OCI-LY7 (cell line): ENCODE results near the gene BRD1. TPM values are rescaled to one million over a fixed set of nuclear protein-coding genes. Genes with fewer than 3 reads are reported as not detected.

Experiments
- BruUV-seq: library from RNA; stranded (reverse); fragments of 400-500 nt; replicated peaks from 2 replicates; lab custom pipeline; 2021; lab: Mats Ljungman, UMichigan
- CTCF ChIA-PET: fragments of 300-600 bp; sonication (Branson Sonifier 250); formaldehyde crosslinking; loops from one replicate; lab custom pipeline; 2022; ENCODE audit warnings: antibody characterized with exemption; ENCODE audit not compliant: unreplicated experiment; lab: Charles Lee
- POLR2A ChIA-PET: fragments of 300-600 bp; sonication (Branson Sonifier 250); formaldehyde crosslinking; loops from one replicate; lab custom pipeline; 2022; ENCODE audit warnings: antibody characterized with exemption; lab: Charles Lee
- DNase-seq: peaks from one replicate; pipeline ENCODE4 v3.0.0-alpha.2; 2015; ENCODE audit warnings: low spot score
- H2AFZ ChIP-seq: fragments of 200-600 bp; sonication (generic), shearing (Covaris generic); 2 replicates; pipeline ENCODE4 v1.6.1; 2014; ENCODE audit warnings: mild to moderate bottlenecking, antibody characterized with exemption, low read length, moderate library complexity
- H3K27ac ChIP-seq: fragments of 200-600 bp; sonication (generic); 2 replicates; pipeline ENCODE4 v1.5.1; 2014; ENCODE audit warnings: mixed run types, low read depth, mild to moderate bottlenecking, moderate library complexity, low read length, inconsistent platforms; ENCODE audit not compliant: poor library complexity, severe bottlenecking
- H3K36me3 ChIP-seq: fragments of 200-600 bp; sonication (generic); 2 replicates; pipeline ENCODE4 v1.6.1; 2014; ENCODE audit warnings: mild to moderate bottlenecking, antibody characterized with exemption, low read length, moderate library complexity, mixed read lengths; ENCODE audit not compliant: insufficient read depth
- H3K4me1 ChIP-seq: fragments of 200-600 bp; sonication (generic); 2 replicates; pipeline ENCODE4 v1.5.1; 2014; ENCODE audit warnings: mild to moderate bottlenecking, low read length; ENCODE audit not compliant: insufficient read depth, poor library complexity, severe bottlenecking
- H3K4me2 ChIP-seq: fragments of 200-600 bp; sonication (generic); 2 replicates; pipeline ENCODE4 v1.6.1; 2014; ENCODE audit warnings: mild to moderate bottlenecking, low read length
- H3K4me3 ChIP-seq: fragments of 200-600 bp; sonication (generic); 2 replicates; pipeline ENCODE4 v1.5.1; 2014; ENCODE audit warnings: mild to moderate bottlenecking, low read depth, low read length; ENCODE audit not compliant: poor library complexity, severe bottlenecking
- H3K79me2 ChIP-seq: fragments of 200-600 bp; sonication (generic); 2 replicates; pipeline ENCODE4 v1.6.1; 2016; ENCODE audit warnings: low read depth, mild to moderate bottlenecking, low read length, moderate library complexity, mixed read lengths; ENCODE audit not compliant: insufficient read depth
- H3K9me2 ChIP-seq: fragments of 200-600 bp; sonication (generic); 2 replicates; pipeline ENCODE4 v1.6.1; 2016; ENCODE audit warnings: mild to moderate bottlenecking, low read length, mixed read lengths; ENCODE audit not compliant: insufficient read depth
- H3K9me3 ChIP-seq: fragments of 200-600 bp; sonication (generic); 2 replicates; pipeline ENCODE4 v1.6.1; 2014; ENCODE audit warnings: mild to moderate bottlenecking, mixed run types, low read length, mixed read lengths
- H4K20me1 ChIP-seq: fragments of 200-600 bp; sonication (generic); 2 replicates; pipeline ENCODE4 v1.6.1; 2014; ENCODE audit warnings: mild to moderate bottlenecking, antibody characterized with exemption, low read length, moderate library complexity, mixed read lengths; ENCODE audit not compliant: insufficient read depth
- CTCF ChIP-seq: fragments of 200-600 bp; sonication (generic); conservative IDR thresholded peaks from 2 replicates; pipeline ENCODE4 v1.5.1; 2014; ENCODE audit warnings: mild to moderate bottlenecking, antibody characterized with exemption, low read length, moderate library complexity, mixed read lengths
- EZH2phosphoT487 ChIP-seq: fragments of 200-600 bp; sonication (generic); IDR thresholded peaks from 2 replicates; pipeline ENCODE4 v1.6.1; 2018; ENCODE audit warnings: low read depth, borderline replicate concordance, mild to moderate bottlenecking, mixed run types, antibody characterized with exemption, low read length, moderate library complexity, mixed read lengths
- intact Hi-C: fragments of 100-400 bp; cut with micrococcal nuclease; formaldehyde crosslinking; loops from one replicate; pipeline ENCODE4 v1.10.0; 2022; ENCODE audit not compliant: unreplicated experiment
- total RNA-seq, 2 experiments: library from RNA; depleted of rRNA in 1 of 2; stranded (reverse); fragments of >200 nt in 1 of 2; shearing (Covaris generic) in 1 of 2; gene quantifications; 2 replicates each; pipeline ENCODE4 v1.2.3, GENCODE V29; 2014 to 2022

Gene BRD1
- total RNA-seq, 2 experiments from 2014 or later, result 38.1 to 46.6 TPM

- no peaks in the 10 kb centered on the region for H3K79me2 ChIP-seq
- no TSS peak for BruUV-seq
- H3K4me3 ChIP-seq, result no peak overlapping the region
- DNase-seq, result no peak
- CTCF ChIA-PET, result no interaction called here
- H3K4me1 ChIP-seq, result no peaks in the 10 kb centered on the region
- H3K36me3 ChIP-seq, result no peaks in the 10 kb centered on the region
- intact Hi-C loops, result no loop called here
- TF ChIP-seq CTCF (no peak), EZH2phosphoT487 (no peak)
- no peak overlapping the region for H2AFZ ChIP-seq
- H4K20me1 ChIP-seq, result no peaks in the 10 kb centered on the region
- POLR2A ChIA-PET, result no interaction called here
- H3K4me2 ChIP-seq, result no peak overlapping the region
- H3K9me3 ChIP-seq, result 0 out of 2 replicates have a peak, but pooled peaks cover 10% of the 10 kb centered on the region
- H3K27ac ChIP-seq, result no peak overlapping the region
- H3K9me2 ChIP-seq, result no peaks in the 10 kb centered on the region
Observed at GRCh38 chr22:49735901-49736421, 91.7 kb downstream of the BRD1 start.

GRCh38 chr22:49735411-49735900 is 92.2 kb downstream of the BRD1 start:
- Histone ChIP-seq H3K27ac (no peak overlapping the region), H3K79me2 (no peaks in the 10 kb centered on the region), H3K4me3 (no peak overlapping the region), H3K36me3 (no peaks in the 10 kb centered on the region), H3K4me1 (no peaks in the 10 kb centered on the region), H3K4me2 (no peak overlapping the region), H4K20me1 (no peaks in the 10 kb centered on the region), H3K9me3 (0 out of 2 replicates have a peak, but pooled peaks cover 5% of the 10 kb centered on the region), H3K9me2 (no peaks in the 10 kb centered on the region), H2AFZ (no peak overlapping the region)
- ChIA-PET CTCF (no interaction called here), POLR2A (no interaction called here)
- TF ChIP-seq CTCF (no peak), EZH2phosphoT487 (no peak)
- intact Hi-C loops, result no loop called here
- no TSS peak for BruUV-seq
- no peak for DNase-seq

- POLR2A ChIA-PET, result no interaction called here
- intact Hi-C loops, result no loop called here
- no peaks in the 10 kb centered on the region for H3K79me2 ChIP-seq
Observed at GRCh38 chr22:49734882-49735281, 92.8 kb downstream of the BRD1 start.

More at GRCh38 chr22:49734882-49735281, 92.8 kb downstream of the BRD1 start:
- Histone ChIP-seq H3K9me2 (no peaks in the 10 kb centered on the region), H3K9me3 (0 out of 2 replicates have a peak, but pooled peaks cover 3% of the 10 kb centered on the region), H3K4me1 (no peaks in the 10 kb centered on the region), H4K20me1 (no peaks in the 10 kb centered on the region), H3K36me3 (no peaks in the 10 kb centered on the region), H3K4me2 (no peak overlapping the region), H3K27ac (no peak overlapping the region), H2AFZ (no peak overlapping the region), H3K4me3 (no peak overlapping the region)
- BruUV-seq, result no TSS peak
- DNase-seq, result no peak
- TF ChIP-seq EZH2phosphoT487 (no peak), CTCF (no peak)
- CTCF ChIA-PET, result no interaction called here
